DMS53 treated with DMSO at 0.1 percent for 48 hours (cell line): ENCODE measurements around the gene LRRC36.
A peak's percentile ranks its signal among the peaks of the same experiment; 100 is the strongest.

Experiments
- DNase-seq: peaks from one replicate; lab custom pipeline; 2025; ENCODE audit not compliant: unreplicated experiment; lab: John Stamatoyannopoulos, UW

Gene LRRC36

GRCh38 chr16:67326472-67327309 is at the start of gene LRRC36, which contains the start of gene KCTD19:
Gene LRRC36 (plus strand): TSS chr16:67326815. CDS start chr16:67326863, 48 bp downstream.
Gene KCTD19 (minus strand): TSS chr16:67326741. CDS start chr16:67326707, 34 bp downstream.
- no peak for DNase-seq

GRCh38 chr16:67277294-67277998 is 49.2 kb upstream of the LRRC36 start:
- no peak for DNase-seq

GRCh38 chr16:67277999-67278772 is 48.4 kb upstream of the LRRC36 start:
- no peak for DNase-seq

- DNase-seq = peak; percentile 22
Observed at GRCh38 chr16:67278773-67279295, 47.8 kb upstream of the LRRC36 start.

GRCh38 chr16:67279296-67280089 is 47.1 kb upstream of the LRRC36 start, which contains the start of gene PLEKHG4:
Gene PLEKHG4 (plus strand): TSS chr16:67279532. CDS start chr16:67280045, 513 bp downstream.
- peak; percentile 68 for DNase-seq

GRCh38 chr16:67280090-67281015 is 46.3 kb upstream of the LRRC36 start:
- DNase-seq = no peak

- DNase-seq = no peak
Observed at GRCh38 chr16:67281536-67282446, 44.8 kb upstream of the LRRC36 start.

- DNase-seq = no peak
Observed at GRCh38 chr16:67282447-67282805, 44.2 kb upstream of the LRRC36 start.

GRCh38 chr16:67283039-67283825 is 43.4 kb upstream of the LRRC36 start:
- no peak for DNase-seq

GRCh38 chr16:67283826-67284555 is 42.6 kb upstream of the LRRC36 start:
- DNase-seq = no peak

- DNase-seq = no peak
Observed at GRCh38 chr16:67284699-67285646, 41.6 kb upstream of the LRRC36 start.

GRCh38 chr16:67286441-67287235 is 40.0 kb upstream of the LRRC36 start:
- no peak for DNase-seq

GRCh38 chr16:67287960-67288359 is 38.7 kb upstream of the LRRC36 start:
- DNase-seq = no peak

GRCh38 chr16:67291461-67291860 is 35.2 kb upstream of the LRRC36 start:
- no peak for DNase-seq
